ENCODE measurements around the gene CA5B.
"Not testable (repeated sequence)": the region's sequence is repeated elsewhere in the genome, so short reads cannot be mapped to it uniquely, and the experiment has no call there.

- not testable (repeated sequence) for TF ChIP-seq CTCF (conservative IDR thresholded peaks at IDR 0.05 in 1 of 2, IDR thresholded peaks at IDR 0.05 in 1 of 2; ENCODE audit: extremely low read depth in 1 of 2, insufficient read depth in 1 of 2, low read depth in 1 of 2, low read length in 2 of 2); EZH2 (IDR thresholded peaks at IDR 0.05; ENCODE audit: borderline replicate concordance, low read length)
Measured at GRCh38 chrX:15759886-15760285, 21.8 kb downstream of the CA5B start.

Data from mammary epithelial cell (primary cell).